NT2/D1 (cell line): ENCODE data around the gene MUC2.
"Not testable (repeated sequence)": the region's sequence is repeated elsewhere in the genome, so short reads cannot be mapped to it uniquely, and the experiment has no call there.

ENCODE experiments used
- DNase-seq: peaks from one replicate; pipeline ENCODE4 v3.0.0-alpha.2; 2011; ENCODE audit warnings: low read depth, low spot score
- H3K27me3 ChIP-seq: 2 replicates; pipeline ENCODE4 v1.6.0; 2011; ENCODE audit warnings: mild to moderate bottlenecking; ENCODE audit not compliant: insufficient read length, insufficient read depth
- H3K36me3 ChIP-seq: 2 replicates; pipeline ENCODE4 v1.6.1; 2011; ENCODE audit warnings: mild to moderate bottlenecking, low read length, mixed read lengths; ENCODE audit not compliant: insufficient read depth, insufficient read length
- H3K4me1 ChIP-seq: 2 replicates; pipeline ENCODE4 v1.5.1; 2011; ENCODE audit not compliant: insufficient read depth, insufficient read length
- H3K4me3 ChIP-seq: 2 replicates; pipeline ENCODE4 v1.5.1; 2011; ENCODE audit warnings: low read depth; ENCODE audit not compliant: insufficient read length
- H3K9ac ChIP-seq: 2 replicates; pipeline ENCODE4 v1.6.0; 2011; ENCODE audit warnings: low read depth; ENCODE audit not compliant: insufficient read length
- H3K9me3 ChIP-seq: 2 replicates; pipeline ENCODE4 v1.5.1; 2011; ENCODE audit warnings: mild to moderate bottlenecking, low read length; ENCODE audit not compliant: insufficient read depth
- SUZ12 ChIP-seq: IDR thresholded peaks from 2 replicates; pipeline ENCODE4 v1.6.1; 2011; ENCODE audit not compliant: insufficient read length, insufficient read depth; ENCODE audit errors: extremely low read depth
- YY1 ChIP-seq: IDR thresholded peaks from 2 replicates; pipeline ENCODE4 v1.6.1; 2011; ENCODE audit not compliant: insufficient read length, insufficient read depth
- ZNF274 ChIP-seq: IDR thresholded peaks from 2 replicates; pipeline ENCODE4 v1.6.1; 2011; ENCODE audit warnings: mild to moderate bottlenecking, low read depth, low read length

The MUC2 gene

GRCh38 chr11:1111545-1112212, 37.0 kb downstream of the MUC2 start:
- TF ChIP-seq YY1 (no peak), SUZ12 (no peak), ZNF274 (no peak)
- H3K27me3 ChIP-seq: peaks cover 2% of the 10 kb centered on the region
- no peak overlapping the region for H3K4me3 ChIP-seq
- no peak overlapping the region for H3K9ac ChIP-seq
- H3K9me3 ChIP-seq: no peaks in the 10 kb centered on the region
- peaks cover 10% of the 10 kb centered on the region for H3K4me1 ChIP-seq
- no peaks in the 10 kb centered on the region for H3K36me3 ChIP-seq
- no peak for DNase-seq

GRCh38 chr11:1112351-1113191, 37.9 kb downstream of the MUC2 start:
- no peak overlapping the region for H3K9ac ChIP-seq
- no peaks in the 10 kb centered on the region for H3K36me3 ChIP-seq
- no peaks in the 10 kb centered on the region for H3K9me3 ChIP-seq
- H3K27me3 ChIP-seq: peaks cover 4% of the 10 kb centered on the region
- peaks cover 10% of the 10 kb centered on the region for H3K4me1 ChIP-seq
- no peak overlapping the region for H3K4me3 ChIP-seq
- TF ChIP-seq ZNF274 (no peak), YY1 (no peak), SUZ12 (no peak)
- no peak for DNase-seq

GRCh38 chr11:1113405-1114201, 38.9 kb downstream of the MUC2 start:
- Histone ChIP-seq H3K4me1 (peaks cover 8% of the 10 kb centered on the region), H3K36me3 (no peaks in the 10 kb centered on the region), H3K9me3 (no peaks in the 10 kb centered on the region), H3K9ac (no peak overlapping the region), H3K4me3 (no peak overlapping the region), H3K27me3 (peaks cover 4% of the 10 kb centered on the region)
- TF ChIP-seq YY1 (no peak), SUZ12 (no peak), ZNF274 (no peak)
- no peak for DNase-seq

GRCh38 chr11:1115292-1115691, 40.6 kb downstream of the MUC2 start:
- not testable (repeated sequence) for H3K36me3 ChIP-seq, DNase-seq, H3K4me1 ChIP-seq, H3K9me3 ChIP-seq, H3K27me3 ChIP-seq, H3K4me3 ChIP-seq, H3K9ac ChIP-seq

GRCh38 chr11:1116104-1116503, 41.4 kb downstream of the MUC2 start:
- no peak overlapping the region for H3K9ac ChIP-seq
- no peaks in the 10 kb centered on the region for H3K9me3 ChIP-seq
- peaks cover 4% of the 10 kb centered on the region for H3K27me3 ChIP-seq
- TF ChIP-seq YY1 (no peak), ZNF274 (no peak), SUZ12 (no peak)
- no peak for DNase-seq
- H3K4me1 ChIP-seq: no peaks in the 10 kb centered on the region
- no peak overlapping the region for H3K4me3 ChIP-seq
- no peaks in the 10 kb centered on the region for H3K36me3 ChIP-seq

GRCh38 chr11:1116666-1117390, 42.2 kb downstream of the MUC2 start:
- Histone ChIP-seq H3K4me3 (no peak overlapping the region), H3K9ac (no peak overlapping the region), H3K36me3 (no peaks in the 10 kb centered on the region), H3K27me3 (peaks cover 4% of the 10 kb centered on the region), H3K4me1 (no peaks in the 10 kb centered on the region), H3K9me3 (no peaks in the 10 kb centered on the region)
- DNase-seq: no peak
- TF ChIP-seq YY1 (no peak), SUZ12 (no peak), ZNF274 (no peak)
